ENCODE results near the gene ETV7.

DNA sequence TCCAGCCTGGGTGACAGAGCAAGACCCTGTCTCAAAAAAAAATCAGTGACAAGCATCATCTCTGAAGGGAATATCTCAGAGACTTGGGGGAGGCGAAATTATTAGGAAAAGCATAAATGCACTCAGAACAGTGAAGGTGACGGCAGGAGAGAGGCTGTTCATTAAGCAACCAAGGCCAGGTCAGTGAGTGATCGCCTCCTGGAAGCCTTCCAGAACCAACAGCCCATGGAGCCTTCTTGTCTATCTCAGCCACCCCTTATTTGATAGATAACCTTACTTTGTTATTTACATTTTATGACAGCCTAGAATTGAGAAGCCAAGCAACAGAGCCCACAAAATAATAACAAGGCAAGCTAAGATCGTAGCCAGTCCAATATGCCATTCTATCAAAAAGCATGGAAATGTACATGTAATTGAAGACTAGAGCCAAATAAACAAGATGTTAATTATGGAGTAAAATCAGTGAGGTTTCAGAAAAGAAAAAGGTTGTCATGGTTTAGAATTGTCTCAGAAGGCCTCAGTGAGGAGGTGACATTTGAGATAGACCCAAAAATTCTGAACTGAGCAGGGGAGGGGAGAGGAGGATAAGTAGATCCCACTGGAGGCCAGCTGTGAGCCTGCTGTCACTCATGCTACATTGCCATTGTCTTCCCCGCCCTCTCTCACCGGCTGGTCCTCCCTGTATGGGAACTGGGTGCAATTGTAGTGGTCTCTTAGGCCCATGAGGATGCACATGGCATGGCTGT is 68.6 kb downstream of the ETV7 start:
- TF ChIP-seq, protein P1, sequence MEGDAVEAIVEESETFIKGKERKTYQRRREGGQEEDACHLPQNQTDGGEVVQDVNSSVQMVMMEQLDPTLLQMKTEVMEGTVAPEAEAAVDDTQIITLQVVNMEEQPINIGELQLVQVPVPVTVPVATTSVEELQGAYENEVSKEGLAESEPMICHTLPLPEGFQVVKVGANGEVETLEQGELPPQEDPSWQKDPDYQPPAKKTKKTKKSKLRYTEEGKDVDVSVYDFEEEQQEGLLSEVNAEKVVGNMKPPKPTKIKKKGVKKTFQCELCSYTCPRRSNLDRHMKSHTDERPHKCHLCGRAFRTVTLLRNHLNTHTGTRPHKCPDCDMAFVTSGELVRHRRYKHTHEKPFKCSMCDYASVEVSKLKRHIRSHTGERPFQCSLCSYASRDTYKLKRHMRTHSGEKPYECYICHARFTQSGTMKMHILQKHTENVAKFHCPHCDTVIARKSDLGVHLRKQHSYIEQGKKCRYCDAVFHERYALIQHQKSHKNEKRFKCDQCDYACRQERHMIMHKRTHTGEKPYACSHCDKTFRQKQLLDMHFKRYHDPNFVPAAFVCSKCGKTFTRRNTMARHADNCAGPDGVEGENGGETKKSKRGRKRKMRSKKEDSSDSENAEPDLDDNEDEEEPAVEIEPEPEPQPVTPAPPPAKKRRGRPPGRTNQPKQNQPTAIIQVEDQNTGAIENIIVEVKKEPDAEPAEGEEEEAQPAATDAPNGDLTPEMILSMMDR (IDR thresholded peaks at IDR 0.05): no peak
- TF ChIP-seq EZH2 (IDR thresholded peaks at IDR 0.05; ENCODE audit: borderline replicate concordance, insufficient read depth, low read depth, low read length, poor library complexity, severe bottlenecking): no peak

All from B cell (primary cell).